ENCODE measurements around the gene TPCN2. TPM values are rescaled to one million over a fixed set of nuclear protein-coding genes. Genes with fewer than 3 reads are reported as not detected.

The TPCN2 gene
- polyA plus RNA-seq, 3 donors, result 29.3 to 52.8 (median 31.5) TPM

DNA sequence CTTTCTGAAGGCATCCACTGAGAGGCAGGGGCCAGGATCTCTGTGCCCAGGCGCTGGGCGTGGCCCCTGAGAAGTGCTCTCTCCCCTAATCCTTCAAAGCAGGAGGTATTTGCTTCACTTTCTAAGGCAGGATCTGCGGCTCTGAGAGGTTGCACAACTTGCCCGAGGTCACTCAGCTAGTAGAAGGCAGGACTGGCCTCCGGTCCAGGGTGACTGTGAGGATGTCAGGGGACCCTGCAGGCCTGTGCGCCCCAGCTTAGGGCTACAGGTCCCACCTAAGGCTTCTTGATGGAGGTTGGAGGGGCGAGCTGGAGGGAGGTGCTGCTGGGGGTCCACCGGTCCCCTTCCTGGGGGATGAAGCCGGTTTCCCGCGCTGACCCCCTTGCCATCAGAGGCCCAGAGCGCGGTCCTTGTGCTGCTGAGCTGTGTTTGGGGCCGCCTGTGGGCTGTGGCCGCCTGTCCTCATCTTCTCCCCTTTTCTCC lies 108.0 kb downstream of the TPCN2 start:
- H3K9ac ChIP-seq (ENCODE audit: insufficient read depth, low read length, poor library complexity, severe bottlenecking), result no peak overlapping the region
- H3K4me1 ChIP-seq (ENCODE audit: control insufficient read depth in 1 of 2, insufficient read depth in 2 of 2, low read length in 2 of 2), result no peaks in the 10 kb centered on the region
- H3K4me1 Mint-ChIP-seq, result no peaks in the 10 kb centered on the region
- no peaks in the 10 kb centered on the region for H3K9me3 ChIP-seq (replicated peaks in 1 of 2; ENCODE audit: control insufficient read depth in 1 of 2, insufficient read depth in 1 of 2, low read length in 2 of 2)
- no peak overlapping the region for H2AFZ ChIP-seq (ENCODE audit: insufficient read depth, low read depth, low read length, poor library complexity, severe bottlenecking)
- no peak overlapping the region for H3K4me3 ChIP-seq (replicated peaks in 1 of 3; ENCODE audit: low read depth in 2 of 3, low read length in 3 of 3)
- no peak overlapping the region for H3K27ac Mint-ChIP-seq
- WGBS (ENCODE audit: insufficient coverage), result 92% methylated on average over 12 of the region's 15 CpGs
- peaks cover 0 to 12% of the 10 kb centered on the region in 2 donors for H3K27me3 ChIP-seq (ENCODE audit: control insufficient read depth in 2 of 2, insufficient read depth in 2 of 2, low read length in 2 of 2)
- H3K4me3 Mint-ChIP-seq, result peak overlapping the region in 1 of 2 donors; percentile 59
- no peaks in the 10 kb centered on the region for H3K79me2 ChIP-seq (ENCODE audit: insufficient read depth, low read length)
- no peak for TF ChIP-seq CTCF (IDR thresholded peaks at IDR 0.05)
- H3K4me2 ChIP-seq (replicated peaks; ENCODE audit: extremely low read depth, low read length, poor library complexity, severe bottlenecking), result no peak overlapping the region
- no peak overlapping the region for H3K27ac ChIP-seq (ENCODE audit: low read depth in 1 of 2, low read length in 2 of 2)
- H3K36me3 Mint-ChIP-seq, result no peaks in the 10 kb centered on the region
- intact Hi-C loops (cut with micrococcal nuclease), result no loop called here
- H4K20me1 ChIP-seq (ENCODE audit: insufficient read depth, low read length), result no peaks in the 10 kb centered on the region
- H3K36me3 ChIP-seq (replicated peaks in 1 of 2; ENCODE audit: control insufficient read depth in 1 of 2, insufficient read depth in 2 of 2, low read length in 2 of 2), result no peaks in the 10 kb centered on the region
- DNase-seq, result no peak
- peaks cover 10 to 34% (median 18%) of the 10 kb centered on the region in 3 donors for H3K27me3 Mint-ChIP-seq (ENCODE audit: low read depth in 3 of 3)
- H3K9me3 Mint-ChIP-seq, result peaks cover 0 to 2% (median 0%) of the 10 kb centered on the region in 7 donors

- no peak for TF ChIP-seq CTCF (IDR thresholded peaks at IDR 0.05)
- H3K9me3 ChIP-seq (replicated peaks in 1 of 2; ENCODE audit: control insufficient read depth in 1 of 2, insufficient read depth in 1 of 2, low read length in 2 of 2), result no peaks in the 10 kb centered on the region
- Mint-ChIP-seq H3K4me1 (no peaks in the 10 kb centered on the region), H3K4me3 (peak overlapping the region in 1 of 2 donors; percentile 51), H3K9me3 (peaks cover 0 to 2% (median 0%) of the 10 kb centered on the region in 7 donors), H3K27ac (no peak overlapping the region), H3K36me3 (no peaks in the 10 kb centered on the region), H3K27me3 (ENCODE audit: low read depth in 3 of 3) (peaks cover 10 to 33% (median 17%) of the 10 kb centered on the region in 3 donors)
- H3K4me2 ChIP-seq (replicated peaks; ENCODE audit: extremely low read depth, low read length, poor library complexity, severe bottlenecking), result no peak overlapping the region
- H3K4me1 ChIP-seq (ENCODE audit: control insufficient read depth in 1 of 2, insufficient read depth in 2 of 2, low read length in 2 of 2), result no peaks in the 10 kb centered on the region
- peaks cover 0 to 12% of the 10 kb centered on the region in 2 donors for H3K27me3 ChIP-seq (ENCODE audit: control insufficient read depth in 2 of 2, insufficient read depth in 2 of 2, low read length in 2 of 2)
- no peak overlapping the region for H3K27ac ChIP-seq (ENCODE audit: low read depth in 1 of 2, low read length in 2 of 2)
- H3K9ac ChIP-seq (ENCODE audit: insufficient read depth, low read length, poor library complexity, severe bottlenecking), result no peak overlapping the region
- H4K20me1 ChIP-seq (ENCODE audit: insufficient read depth, low read length), result no peaks in the 10 kb centered on the region
- no peaks in the 10 kb centered on the region for H3K36me3 ChIP-seq (replicated peaks in 1 of 2; ENCODE audit: control insufficient read depth in 1 of 2, insufficient read depth in 2 of 2, low read length in 2 of 2)
- no peaks in the 10 kb centered on the region for H3K79me2 ChIP-seq (ENCODE audit: insufficient read depth, low read length)
- WGBS (ENCODE audit: insufficient coverage), result 44% methylated on average over 32 of the region's 44 CpGs
- H2AFZ ChIP-seq (ENCODE audit: insufficient read depth, low read depth, low read length, poor library complexity, severe bottlenecking), result no peak overlapping the region
- H3K4me3 ChIP-seq (replicated peaks in 1 of 3; ENCODE audit: low read depth in 2 of 3, low read length in 3 of 3), result no peak overlapping the region
- DNase-seq, result no peak
- intact Hi-C loops (cut with micrococcal nuclease), result no loop called here
Measured at GRCh38 chr11:69157156-69157821, 108.6 kb downstream of the TPCN2 start.
